A549 (cell line): Measurements from ENCODE around the gene KIAA2012. TPM values are rescaled to one million over a fixed set of nuclear protein-coding genes. Genes with fewer than 3 reads are reported as not detected.

ENCODE experiments used
- ATAC-seq, 2 experiments: fragments of 200-7000 bp in 1 of 2; fragments of >200 bp in 1 of 2; cut with Nextera tagmentation in 1 of 2; cut with Tn5 transposase in 1 of 2; 3 replicates each; pipeline versions ENCODE4 v1.8.0 to v1.9.1; 2018 to 2020; ENCODE audit warnings: mild to moderate bottlenecking in 1 of 2, moderate library complexity in 1 of 2
- CTCF ChIA-PET: fragments of 300-600 bp; sonication (Branson Sonifier 250); formaldehyde crosslinking; extraction: SDS; loops from one replicate; lab custom pipeline; 2021; ENCODE audit warnings: antibody characterized with exemption, inconsistent platforms; lab: Yijun Ruan, JAX
- POLR2A ChIA-PET: fragments of 350-600 bp; formaldehyde crosslinking; extraction: SDS; loops from one replicate; lab custom pipeline; 2021; ENCODE audit warnings: antibody characterized with exemption, inconsistent platforms; lab: Yijun Ruan, JAX
- DNase-seq, 2 experiments: peaks; one replicate each; pipeline versions ENCODE4 v3.0.0 to v3.0.0-alpha.2; 2011 to 2016; ENCODE audit warnings: low read depth in 1 of 2, low spot score in 1 of 2
- FAIRE-seq: peaks from 2 replicates; lab custom pipeline; 2011; peaks lifted over from hg19 to GRCh38; lab: Jason Lieb, UNC
- H3K27ac ChIP-seq, 2 experiments: fragments of >200 bp; sonication (Bioruptor Twin); formaldehyde crosslinking; 3 replicates each; pipeline ENCODE4 v1.5.1; 2016 to 2017
- H3K4me1 ChIP-seq: fragments of >200 bp; sonication (Bioruptor Twin); formaldehyde crosslinking; 3 replicates; pipeline ENCODE4 v1.6.1; 2016
- H3K4me2 ChIP-seq: fragments of >200 bp; sonication (Bioruptor Twin); formaldehyde crosslinking; 3 replicates; pipeline ENCODE4 v1.6.1; 2016
- H3K4me3 ChIP-seq: fragments of >200 bp; sonication (Bioruptor Twin); formaldehyde crosslinking; 3 replicates; pipeline ENCODE4 v1.5.1; 2016
- H3K9me3 ChIP-seq: fragments of >200 bp; sonication (Bioruptor Twin); formaldehyde crosslinking; 3 replicates; pipeline ENCODE4 v1.6.1; 2016
- CBX2 ChIP-seq: fragments of 200-600 bp; sonication (generic); IDR thresholded peaks from 2 replicates; pipeline ENCODE4 v1.6.1; 2016; ENCODE audit warnings: low read depth, mild to moderate bottlenecking, borderline replicate concordance
- CBX8 ChIP-seq: fragments of 200-600 bp; sonication (generic); IDR thresholded peaks from 2 replicates; pipeline ENCODE4 v1.6.1; 2016
- CEBPB ChIP-seq, 2 experiments: fragments of >200 bp in 1 of 2; sonication (Bioruptor Twin) in 1 of 2; formaldehyde crosslinking in 1 of 2; IDR thresholded peaks; 2 replicates each; pipeline ENCODE4 v1.6.1; 2012 to 2016
- CHD2 ChIP-seq: fragments of 150-350 bp; IDR thresholded peaks from 2 replicates; pipeline ENCODE4 v1.6.1; 2014; ENCODE audit warnings: low read length; ENCODE audit not compliant: partially characterized antibody
- CHD4 ChIP-seq: fragments of 200-600 bp; sonication (generic); IDR thresholded peaks from 2 replicates; pipeline ENCODE4 v1.6.1; 2016; ENCODE audit warnings: antibody characterized with exemption, mild to moderate bottlenecking, borderline replicate concordance
- EHF ChIP-seq: fragments of 250-450 bp; sonication (Bioruptor Pico); IDR thresholded peaks from 2 replicates; pipeline ENCODE4 v1.5.0; 2020; ENCODE audit warnings: mild to moderate bottlenecking
- EP300 ChIP-seq, 2 experiments: fragments of >200 bp; sonication (Bioruptor Twin); formaldehyde crosslinking; IDR thresholded peaks; 2 replicates in 1 of 2; 3 replicates in 1 of 2; pipeline ENCODE4 v1.6.1; 2016 to 2017
- FOSB ChIP-seq: fragments of 250-450 bp; sonication (Bioruptor Pico); IDR thresholded peaks from 2 replicates; pipeline ENCODE4 v1.5.0; 2020; ENCODE audit warnings: mild to moderate bottlenecking, moderate library complexity
- FOSL2 ChIP-seq, 2 experiments: fragments of 450-650 bp in 1 of 2; fragments of >200 bp in 1 of 2; sonication (Bioruptor Twin) in 1 of 2; formaldehyde crosslinking; IDR thresholded peaks; 2 replicates each; pipeline versions ENCODE4 v1.5.0 to v1.6.1; 2016 to 2020; ENCODE audit warnings: mild to moderate bottlenecking in 1 of 2, moderate library complexity in 1 of 2
- FOXS1 ChIP-seq: fragments of 250-450 bp; sonication (Bioruptor Pico); IDR thresholded peaks from 2 replicates; pipeline ENCODE4 v1.5.0; 2020; ENCODE audit warnings: mild to moderate bottlenecking, moderate library complexity
- GATA3 ChIP-seq: IDR thresholded peaks from 2 replicates; pipeline ENCODE4 v1.6.1; 2012; ENCODE audit warnings: borderline replicate concordance
- HEYL ChIP-seq: fragments of 250-450 bp; sonication (Bioruptor Pico); IDR thresholded peaks from 2 replicates; pipeline ENCODE4 v1.8.0; 2021; ENCODE audit warnings: mild to moderate bottlenecking, moderate library complexity
- HOXA7 ChIP-seq: fragments of 250-450 bp; sonication (Bioruptor Pico); IDR thresholded peaks from 2 replicates; pipeline ENCODE4 v1.5.0; 2020; ENCODE audit warnings: mild to moderate bottlenecking, moderate library complexity
- JUN ChIP-seq, 2 experiments: fragments of >200 bp; sonication (Bioruptor Twin); formaldehyde crosslinking; IDR thresholded peaks; 2 replicates in 1 of 2; 3 replicates in 1 of 2; pipeline ENCODE4 v1.6.1; 2016 to 2017
- KDM1A ChIP-seq: fragments of 200-600 bp; sonication (generic); IDR thresholded peaks from 2 replicates; pipeline ENCODE4 v1.6.1; 2016; ENCODE audit warnings: low read depth, mild to moderate bottlenecking
- MYC ChIP-seq: IDR thresholded peaks from 2 replicates; pipeline ENCODE4 v1.6.1; 2012; ENCODE audit warnings: mild to moderate bottlenecking, inconsistent platforms, low read length, improper control_type of control experiment, borderline replicate concordance
- NFE2L2 ChIP-seq: fragments of 150-350 bp; conservative IDR thresholded peaks from 2 replicates; pipeline ENCODE4 v1.6.1; 2014; ENCODE audit warnings: low read length
- POLR2A ChIP-seq: IDR thresholded peaks from 2 replicates; pipeline ENCODE4 v1.6.1; 2012; ENCODE audit warnings: mild to moderate bottlenecking, low read length
- POLR2AphosphoS2 ChIP-seq: conservative IDR thresholded peaks from 2 replicates; pipeline ENCODE4 v1.6.1; 2012; ENCODE audit warnings: low read length, improper control_type of control experiment, inconsistent platforms
- RAD21 ChIP-seq, 2 experiments: fragments of >200 bp in 1 of 2; sonication (Bioruptor Twin) in 1 of 2; formaldehyde crosslinking in 1 of 2; IDR thresholded peaks in 1 of 2; conservative IDR thresholded peaks in 1 of 2; 2 replicates in 1 of 2; 3 replicates in 1 of 2; pipeline ENCODE4 v1.6.1; 2012 to 2018; ENCODE audit warnings: inconsistent platforms in 1 of 2
- SREBF2 ChIP-seq: fragments of 450-650 bp; IDR thresholded peaks from 2 replicates; pipeline ENCODE4 v1.6.1; 2014; ENCODE audit warnings: mild to moderate bottlenecking, moderate library complexity
- TFCP2L1 ChIP-seq: fragments of 250-450 bp; sonication (Bioruptor Pico); IDR thresholded peaks from 2 replicates; pipeline ENCODE4 v1.5.0; 2021; ENCODE audit warnings: mild to moderate bottlenecking
- ZC3H11A ChIP-seq: fragments of 450-650 bp; IDR thresholded peaks from 2 replicates; pipeline ENCODE4 v1.6.1; 2014; ENCODE audit warnings: antibody characterized with exemption, mild to moderate bottlenecking
- WGBS: methylation state at CpG from one replicate; pipeline ENCODE4 v1.1.6; 2017; ENCODE audit errors: missing lambda C conversion rate; 5-methylcytosine and 5-hydroxymethylcytosine counted together
- polyA plus RNA-seq, 4 experiments: library from polyadenylated mRNA; depleted of rRNA in 3 of 4; stranded (reverse); fragments of >200 nt; fragmentation: RNase III in 1 of 4; extraction: RNeasy Plus Mini Kit Qiagen cat#74134 plus additional on column Dnase treatment in 1 of 4; gene quantifications; 2 replicates in 3 of 4; 3 replicates in 1 of 4; pipeline ENCODE4 v1.2.3, GENCODE V29; 2011 to 2017
- TF ChIP-seq, protein P1 (sequence below): IDR thresholded peaks from 2 replicates; pipeline ENCODE4 v1.6.1; 2012; ENCODE audit warnings: low read depth, borderline replicate concordance
- TF ChIP-seq, protein P2 (sequence below): fragments of 250-450 bp; sonication (Bioruptor Pico); IDR thresholded peaks from 2 replicates; pipeline ENCODE4 v1.5.0; 2021; ENCODE audit warnings: mild to moderate bottlenecking, moderate library complexity, borderline replicate concordance
- TF ChIP-seq, protein P3 (sequence below): fragments of >200 bp; sonication (Bioruptor Twin); formaldehyde crosslinking; IDR thresholded peaks from 3 replicates; pipeline ENCODE4 v1.5.1; 2016
- TF ChIP-seq, protein P4 (sequence below): fragments of >200 bp; sonication (Bioruptor Twin); formaldehyde crosslinking; IDR thresholded peaks from 2 replicates; pipeline ENCODE4 v1.6.1; 2016
- TF ChIP-seq, protein P5 (sequence below): fragments of 150-350 bp; IDR thresholded peaks from 2 replicates; pipeline ENCODE4 v1.6.1; 2014; ENCODE audit warnings: low read depth, mild to moderate bottlenecking, low read length

Gene KIAA2012
- polyA plus RNA-seq, 2 of the 4 experiments (the other 2 are of a cell fraction): 0.01 to 0.04 TPM

DNA sequence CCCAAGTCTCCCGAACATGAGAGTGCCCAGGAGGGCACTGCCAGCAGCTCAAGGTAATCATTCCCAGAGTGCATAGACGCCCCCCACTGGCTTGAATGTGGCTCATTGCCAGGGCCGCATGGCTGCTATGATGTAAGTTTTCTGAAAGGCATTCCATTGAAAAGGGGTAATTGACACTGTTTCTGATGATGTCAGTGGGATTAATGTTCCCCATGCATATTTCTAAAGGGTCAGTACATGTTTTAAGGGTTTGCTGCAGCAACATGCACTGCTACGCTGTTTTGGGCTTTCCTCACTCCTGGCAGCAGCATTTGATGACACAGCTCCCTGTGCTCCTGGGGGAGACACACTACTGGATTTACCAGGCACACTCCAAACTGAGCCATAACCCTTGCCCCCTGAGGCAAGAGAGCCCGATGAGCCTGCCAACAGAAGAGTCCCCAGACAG lies 36.7 kb downstream of the KIAA2012 start:
- no peak for FAIRE-seq
- Histone ChIP-seq H3K4me1 (peaks cover 48% of the 10 kb centered on the region), H3K9me3 (no peaks in the 10 kb centered on the region), H3K27ac (peak overlapping the region in 1 of 2 experiments; percentile 64; a peak in 3 of 6 replicates), H3K4me2 (peak overlapping the region; percentile 43), H3K4me3 (no peak overlapping the region)
- CTCF ChIA-PET: interaction anchor here (0.5 kb wide), 1 partner anchor 37 kb away, joined by 3 read pairs; no protein-coding TSS in a partner anchor
- TF ChIP-seq CEBPB (IDR thresholded peaks at IDR 0.05) (no peak), GATA3 (no peak)
- TF ChIP-seq, protein P1, sequence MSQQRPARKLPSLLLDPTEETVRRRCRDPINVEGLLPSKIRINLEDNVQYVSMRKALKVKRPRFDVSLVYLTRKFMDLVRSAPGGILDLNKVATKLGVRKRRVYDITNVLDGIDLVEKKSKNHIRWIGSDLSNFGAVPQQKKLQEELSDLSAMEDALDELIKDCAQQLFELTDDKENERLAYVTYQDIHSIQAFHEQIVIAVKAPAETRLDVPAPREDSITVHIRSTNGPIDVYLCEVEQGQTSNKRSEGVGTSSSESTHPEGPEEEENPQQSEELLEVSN: no peak
- TF ChIP-seq, protein P2, sequence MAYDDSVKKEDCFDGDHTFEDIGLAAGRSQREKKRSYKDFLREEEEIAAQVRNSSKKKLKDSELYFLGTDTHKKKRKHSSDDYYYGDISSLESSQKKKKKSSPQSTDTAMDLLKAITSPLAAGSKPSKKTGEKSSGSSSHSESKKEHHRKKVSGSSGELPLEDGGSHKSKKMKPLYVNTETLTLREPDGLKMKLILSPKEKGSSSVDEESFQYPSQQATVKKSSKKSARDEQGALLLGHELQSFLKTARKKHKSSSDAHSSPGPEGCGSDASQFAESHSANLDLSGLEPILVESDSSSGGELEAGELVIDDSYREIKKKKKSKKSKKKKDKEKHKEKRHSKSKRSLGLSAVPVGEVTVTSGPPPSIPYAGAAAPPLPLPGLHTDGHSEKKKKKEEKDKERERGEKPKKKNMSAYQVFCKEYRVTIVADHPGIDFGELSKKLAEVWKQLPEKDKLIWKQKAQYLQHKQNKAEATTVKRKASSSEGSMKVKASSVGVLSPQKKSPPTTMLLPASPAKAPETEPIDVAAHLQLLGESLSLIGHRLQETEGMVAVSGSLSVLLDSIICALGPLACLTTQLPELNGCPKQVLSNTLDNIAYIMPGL (CRISPR knock-in tag): no peak
- DNase-seq: no peak
- POLR2A ChIA-PET: no interaction called here
- ATAC-seq: peak in 1 of 2 experiments; percentile 8; a peak in 2 of 6 replicates
- 38% methylated on average over 5 of the region's 5 CpGs for WGBS

DNA sequence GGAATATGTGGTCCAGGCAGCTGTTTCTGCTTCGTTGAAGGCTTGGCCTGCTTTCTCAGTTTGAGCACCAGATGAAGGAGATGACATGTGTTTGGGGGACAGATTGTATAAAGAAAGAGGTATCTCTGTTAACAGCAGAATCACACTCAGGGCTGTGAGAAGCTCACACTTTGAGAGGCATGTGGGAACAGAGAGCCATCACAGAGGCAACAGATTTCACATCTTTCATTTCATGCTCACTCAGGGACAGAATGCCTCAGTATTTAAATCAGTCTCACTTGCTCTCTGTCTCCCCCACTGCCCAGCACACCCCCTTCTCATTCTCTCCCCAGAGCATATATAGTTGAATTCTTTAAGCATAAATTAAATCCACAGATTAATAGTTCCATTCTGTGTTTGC lies 37.4 kb downstream of the KIAA2012 start:
- CTCF ChIA-PET: interaction anchor here (0.5 kb wide), 1 partner anchor 36 kb away, joined by 3 read pairs; no protein-coding TSS in a partner anchor
- no peak for ATAC-seq

DNA sequence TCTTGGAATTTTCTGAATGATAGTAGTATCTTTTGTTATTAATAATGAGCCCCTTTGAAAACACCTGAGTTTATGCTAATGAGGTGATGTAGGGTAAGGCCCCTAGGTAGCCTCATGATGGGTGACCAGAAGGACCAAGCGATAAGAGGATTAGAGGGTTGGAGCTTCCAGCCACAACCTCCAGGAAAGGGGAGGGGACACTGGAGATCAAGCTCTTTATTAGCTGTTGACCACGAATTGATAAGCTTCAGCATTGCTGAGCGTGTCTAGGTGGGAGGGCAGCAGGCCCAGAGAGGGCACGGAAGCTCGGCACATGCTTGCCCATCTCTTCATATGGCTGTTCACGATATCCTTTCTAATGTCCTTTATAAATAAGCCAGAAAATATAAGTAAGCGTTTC lies 39.0 kb downstream of the KIAA2012 start:
- ATAC-seq (no peak), FAIRE-seq (no peak), DNase-seq (no peak)
- no peak overlapping the region for H3K4me3 ChIP-seq
- no peaks in the 10 kb centered on the region for H3K9me3 ChIP-seq
- peaks cover 69% of the 10 kb centered on the region for H3K4me1 ChIP-seq
- ChIA-PET POLR2A (no interaction called here), CTCF (interaction anchor here (0.5 kb wide), 1 partner anchor 328 kb away, joined by 4 read pairs; no protein-coding TSS in a partner anchor)
- 75% methylated on average over 7 of the region's 7 CpGs for WGBS
- no peak for TF ChIP-seq TFCP2L1 (CRISPR knock-in tag)
- no peak for TF ChIP-seq EP300 (IDR thresholded peaks at IDR 0.05)
- no peak for TF ChIP-seq FOSB
- no peak for TF ChIP-seq POLR2AphosphoS2
- TF ChIP-seq SREBF2: no peak
- TF ChIP-seq FOXS1 (CRISPR knock-in tag): no peak
- TF ChIP-seq POLR2A: no peak
- TF ChIP-seq RAD21 (conservative IDR thresholded peaks at IDR 0.05 in 1 of 2, IDR thresholded peaks at IDR 0.05 in 1 of 2): no peak
- no peak for TF ChIP-seq ZC3H11A
- no peak for TF ChIP-seq HOXA7
- TF ChIP-seq FOSL2 (IDR thresholded peaks at IDR 0.05): no peak
- no peak for TF ChIP-seq FOSL2 (CRISPR knock-in tag; IDR thresholded peaks at IDR 0.05)
- no peak for TF ChIP-seq CHD2
- H3K27ac ChIP-seq: peak overlapping the region in 1 of 2 experiments; percentile 79; a peak in 3 of 6 replicates
- H3K4me2 ChIP-seq: no peak overlapping the region

More for the DNA sequence above, 37.4 kb downstream of the KIAA2012 start:
- POLR2A ChIA-PET: no interaction called here
- FAIRE-seq: no peak
- WGBS: 21% methylated on average over 1 of the region's 1 CpG
- no peaks in the 10 kb centered on the region for H3K9me3 ChIP-seq
- no peak overlapping the region for H3K4me3 ChIP-seq
- TF ChIP-seq, protein P3, sequence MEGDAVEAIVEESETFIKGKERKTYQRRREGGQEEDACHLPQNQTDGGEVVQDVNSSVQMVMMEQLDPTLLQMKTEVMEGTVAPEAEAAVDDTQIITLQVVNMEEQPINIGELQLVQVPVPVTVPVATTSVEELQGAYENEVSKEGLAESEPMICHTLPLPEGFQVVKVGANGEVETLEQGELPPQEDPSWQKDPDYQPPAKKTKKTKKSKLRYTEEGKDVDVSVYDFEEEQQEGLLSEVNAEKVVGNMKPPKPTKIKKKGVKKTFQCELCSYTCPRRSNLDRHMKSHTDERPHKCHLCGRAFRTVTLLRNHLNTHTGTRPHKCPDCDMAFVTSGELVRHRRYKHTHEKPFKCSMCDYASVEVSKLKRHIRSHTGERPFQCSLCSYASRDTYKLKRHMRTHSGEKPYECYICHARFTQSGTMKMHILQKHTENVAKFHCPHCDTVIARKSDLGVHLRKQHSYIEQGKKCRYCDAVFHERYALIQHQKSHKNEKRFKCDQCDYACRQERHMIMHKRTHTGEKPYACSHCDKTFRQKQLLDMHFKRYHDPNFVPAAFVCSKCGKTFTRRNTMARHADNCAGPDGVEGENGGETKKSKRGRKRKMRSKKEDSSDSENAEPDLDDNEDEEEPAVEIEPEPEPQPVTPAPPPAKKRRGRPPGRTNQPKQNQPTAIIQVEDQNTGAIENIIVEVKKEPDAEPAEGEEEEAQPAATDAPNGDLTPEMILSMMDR: no peak
- TF ChIP-seq CBX8 (no peak), JUN (IDR thresholded peaks at IDR 0.05) (no peak), MYC (no peak), FOSL2 (IDR thresholded peaks at IDR 0.05) (no peak), FOSL2 (CRISPR knock-in tag; IDR thresholded peaks at IDR 0.05) (no peak), KDM1A (no peak), CBX2 (no peak), HOXA7 (no peak), GATA3 (no peak), CHD4 (no peak), EHF (no peak), EP300 (IDR thresholded peaks at IDR 0.05) (no peak), NFE2L2 (no peak), HEYL (CRISPR knock-in tag) (no peak)
- TF ChIP-seq, protein P4, sequence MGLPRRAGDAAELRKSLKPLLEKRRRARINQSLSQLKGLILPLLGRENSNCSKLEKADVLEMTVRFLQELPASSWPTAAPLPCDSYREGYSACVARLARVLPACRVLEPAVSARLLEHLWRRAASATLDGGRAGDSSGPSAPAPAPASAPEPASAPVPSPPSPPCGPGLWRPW: no peak
- TF ChIP-seq, protein P5, sequence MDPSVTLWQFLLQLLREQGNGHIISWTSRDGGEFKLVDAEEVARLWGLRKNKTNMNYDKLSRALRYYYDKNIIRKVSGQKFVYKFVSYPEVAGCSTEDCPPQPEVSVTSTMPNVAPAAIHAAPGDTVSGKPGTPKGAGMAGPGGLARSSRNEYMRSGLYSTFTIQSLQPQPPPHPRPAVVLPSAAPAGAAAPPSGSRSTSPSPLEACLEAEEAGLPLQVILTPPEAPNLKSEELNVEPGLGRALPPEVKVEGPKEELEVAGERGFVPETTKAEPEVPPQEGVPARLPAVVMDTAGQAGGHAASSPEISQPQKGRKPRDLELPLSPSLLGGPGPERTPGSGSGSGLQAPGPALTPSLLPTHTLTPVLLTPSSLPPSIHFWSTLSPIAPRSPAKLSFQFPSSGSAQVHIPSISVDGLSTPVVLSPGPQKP: no peak
- peak overlapping the region in 1 of 2 experiments; percentile 64; a peak in 3 of 6 replicates for H3K27ac ChIP-seq
- DNase-seq: no peak
- H3K4me1 ChIP-seq: peaks cover 55% of the 10 kb centered on the region
- peak overlapping the region; percentile 43 for H3K4me2 ChIP-seq
